T-cell (primary cell): Measurements from ENCODE around the gene CEBPB. TPM values are rescaled to one million over a fixed set of nuclear protein-coding genes. Genes with fewer than 3 reads are reported as not detected.

ENCODE experiments used
- ATAC-seq, 4 experiments: fragments of 200-7000 bp in 3 of 4; fragments of 150-1000 bp in 1 of 4; cut with Tn5 transposase; replicated peaks in 1 of 4; 1 replicate in 3 of 4; 2 replicates in 1 of 4; pipeline ENCODE4 v1.10.0; 2021; ENCODE audit warnings: moderate library complexity in 3 of 4, mild to moderate bottlenecking in 2 of 4, moderate number of reproducible peaks in 1 of 4
- CTCF ChIA-PET, 2 donors: fragments of 300-600 bp; sonication (Branson Sonifier 250); formaldehyde crosslinking; loops; one replicate each; lab custom pipeline; 2022; ENCODE audit warnings: antibody characterized with exemption in 2 of 2; lab: Charles Lee
- POLR2A ChIA-PET, 2 donors: fragments of 300-600 bp; sonication (Branson Sonifier 250); formaldehyde crosslinking; loops; one replicate each; lab custom pipeline; 2022; ENCODE audit warnings: antibody characterized with exemption in 2 of 2; lab: Charles Lee
- DNase-seq, 35 experiments: peaks; one replicate each; pipeline versions ENCODE4 v3.0.0 to v3.0.0-alpha.2; 2013 to 2023
- H3K27ac ChIP-seq: one replicate; pipeline ENCODE4 v1.5.1; 2013; ENCODE audit warnings: low read length
- H3K27me3 ChIP-seq, 2 experiments: replicated peaks in 1 of 2; 1 replicate in 1 of 2; 2 replicates in 1 of 2; pipeline versions ENCODE4 v1.6.1 to v1.7.0; 2013; ENCODE audit warnings: low read length in 1 of 2, mixed read lengths in 1 of 2; ENCODE audit not compliant: control insufficient read depth in 2 of 2, insufficient read depth in 2 of 2; ENCODE audit errors: extremely low read depth in 1 of 2
- H3K36me3 ChIP-seq, 2 donors: 1 replicate in 1 of 2; 2 replicates in 1 of 2; pipeline versions ENCODE4 v1.6.1 to v1.7.0; 2013; ENCODE audit warnings: low read length in 1 of 2; ENCODE audit not compliant: control insufficient read depth in 2 of 2, insufficient read depth in 1 of 2; ENCODE audit errors: extremely low read depth in 1 of 2
- H3K4me1 ChIP-seq, 2 experiments: 1 replicate in 1 of 2; 2 replicates in 1 of 2; pipeline versions ENCODE4 v1.6.1 to v1.7.0; 2013; ENCODE audit warnings: low read length in 2 of 2, mixed read lengths in 1 of 2; ENCODE audit not compliant: insufficient read depth in 2 of 2, control insufficient read depth in 1 of 2; ENCODE audit errors: extremely low read depth in 1 of 2
- H3K4me3 ChIP-seq, 2 donors: 1 replicate in 1 of 2; 2 replicates in 1 of 2; pipeline versions ENCODE4 v1.5.1 to v1.7.0; 2013; ENCODE audit warnings: mild to moderate bottlenecking in 2 of 2, low read length in 1 of 2, moderate library complexity in 1 of 2; ENCODE audit not compliant: control insufficient read depth in 1 of 2; ENCODE audit errors: extremely low read depth in 1 of 2
- H3K9me3 ChIP-seq: 2 replicates; pipeline ENCODE4 v1.7.0; 2013
- H3K27ac Mint-ChIP-seq, 2 donors: one replicate each; pipeline ENCODE4 v1.8.0; 2020 to 2021; ENCODE audit warnings: mild to moderate bottlenecking in 2 of 2, mixed read lengths in 2 of 2
- H3K27me3 Mint-ChIP-seq, 2 donors: one replicate each; pipeline ENCODE4 v1.8.0; 2021 to 2022; ENCODE audit warnings: mixed read lengths in 2 of 2
- H3K36me3 Mint-ChIP-seq: one replicate; pipeline ENCODE4 v1.8.0; 2021; ENCODE audit warnings: mixed read lengths
- H3K4me1 Mint-ChIP-seq, 3 donors: one replicate each; pipeline ENCODE4 v1.8.0; 2020 to 2022; ENCODE audit warnings: mixed read lengths in 3 of 3, mild to moderate bottlenecking in 1 of 3
- H3K4me3 Mint-ChIP-seq, 3 donors: one replicate each; pipeline ENCODE4 v1.8.0; 2020 to 2022; ENCODE audit warnings: mild to moderate bottlenecking in 3 of 3, mixed read lengths in 3 of 3, moderate library complexity in 3 of 3
- H3K9me3 Mint-ChIP-seq, 3 donors: one replicate each; pipeline ENCODE4 v1.8.0; 2020 to 2022; ENCODE audit warnings: mixed read lengths in 3 of 3
- WGBS: methylation state at CpG from one replicate; pipeline ENCODE4 v1.1.5; 2013; ENCODE audit warnings: missing lambda C conversion rate; ENCODE audit not compliant: insufficient coverage; 5-methylcytosine and 5-hydroxymethylcytosine counted together
- total RNA-seq, 35 experiments: library from RNA in 6 of 35; stranded (reverse) in 6 of 35; fragments of 120-200 nt in 1 of 35; gene quantifications; one replicate each; pipeline versions ENCODE4 v1.2.1 to v1.2.4 and lab custom pipeline; 2013 to 2026

Gene CEBPB
- total RNA-seq, 5 donors from 2014 or later (not counting 1 experiment from before 2014, with no cell fraction given), result 25.8 to 53.8 (median 48.0) TPM

GRCh38 chr20:50242178-50242514 lies 51.5 kb downstream of the CEBPB start:
- Histone ChIP-seq H3K36me3 (no peaks in the 10 kb centered on the region), H3K4me3 (no peak overlapping the region), H3K9me3 (no peaks in the 10 kb centered on the region), H3K27ac (no peak overlapping the region), H3K27me3 (peaks cover 0 to 18% of the 10 kb centered on the region in 2 experiments), H3K4me1 (no peaks in the 10 kb centered on the region)
- 67% methylated on average over 1 of the region's 6 CpGs for WGBS
- DNase-seq, result no peak
- ChIA-PET CTCF (no interaction called here), POLR2A (no interaction called here)
- H3K4me1 Mint-ChIP-seq, result no peaks in the 10 kb centered on the region
- no peaks in the 10 kb centered on the region for H3K27me3 Mint-ChIP-seq
- no peak overlapping the region for H3K27ac Mint-ChIP-seq
- no peaks in the 10 kb centered on the region for H3K9me3 Mint-ChIP-seq
- no peak for ATAC-seq
- H3K36me3 Mint-ChIP-seq, result no peaks in the 10 kb centered on the region
- H3K4me3 Mint-ChIP-seq, result no peak overlapping the region

Other genes starting within 250 kb of the CEBPB start
- gene SNAI1, start 207.8 kb upstream of the CEBPB start, total RNA-seq, result 1 to 10 TPM in 3 of 5 donors, under 1 TPM in 2; 0.95 to 3.1 (median 1.3) TPM
- 100 to 1,000 TPM; 107 to 194 (median 116) TPM for gene UBE2V1, start 77.7 kb upstream of the CEBPB start, total RNA-seq
- gene PEDS1, start 37.1 kb upstream of the CEBPB start, total RNA-seq, result 10 to 100 TPM; 17.6 to 20.0 (median 18.3) TPM